ENCODE measurements around the gene YAP1.

Gene YAP1

GRCh38 chr11:102267609-102268008 lies 157.4 kb downstream of the YAP1 start:
- H3K4me2 ChIP-seq (ENCODE audit: insufficient read depth, low read length, poor library complexity, severe bottlenecking) = no peak overlapping the region
- H2BK12ac ChIP-seq (ENCODE audit: low read length) = no peak overlapping the region
- no peak overlapping the region for H3K27ac ChIP-seq (replicated peaks; ENCODE audit: low read length)
- no peaks in the 10 kb centered on the region for H3K79me1 ChIP-seq (ENCODE audit: low read depth, low read length)
- H2BK120ac ChIP-seq (ENCODE audit: low read depth, low read length) = no peak overlapping the region
- no peak overlapping the region for H2BK5ac ChIP-seq (ENCODE audit: low read length)
- no peak overlapping the region for H4K91ac ChIP-seq (ENCODE audit: low read depth, low read length, poor library complexity)
- H2AFZ ChIP-seq (ENCODE audit: low read length) = no peak overlapping the region
- no peak for DNase-seq (ENCODE audit: low spot score)
- H3K23ac ChIP-seq (ENCODE audit: low read depth, low read length, poor library complexity) = no peak overlapping the region
- WGBS, 2 donors (ENCODE audit: extremely low coverage in 2 of 2, insufficient read length in 2 of 2, insufficient replicate concordance in 1 of 2) = no CpG with 5 or more reads among the region's 5 CpGs
- no peak overlapping the region for H3K18ac ChIP-seq (ENCODE audit: low read length)
- no peak overlapping the region for H3K9ac ChIP-seq (ENCODE audit: low read depth, low read length, poor library complexity)
- peaks cover 0 to 6% of the 10 kb centered on the region in 2 donors for H3K4me1 ChIP-seq (ENCODE audit: control insufficient read depth in 2 of 2, insufficient read depth in 1 of 2, low read depth in 1 of 2, low read length in 2 of 2)
- H2BK15ac ChIP-seq (ENCODE audit: low read length) = no peak overlapping the region
- H2AK5ac ChIP-seq (ENCODE audit: low read depth, low read length) = no peak overlapping the region
- peaks cover 0 to 5% (median 0%) of the 10 kb centered on the region in 3 experiments for H3K27me3 ChIP-seq (ENCODE audit: control insufficient read depth in 3 of 3, insufficient read depth in 3 of 3, low read depth in 1 of 3, low read length in 3 of 3)
- H3K36me3 ChIP-seq (replicated peaks in 1 of 2; ENCODE audit: control insufficient read depth in 2 of 2, insufficient read depth in 2 of 2, low read length in 2 of 2) = no peaks in the 10 kb centered on the region
- no peak overlapping the region for H4K8ac ChIP-seq (ENCODE audit: low read depth, low read length)
- no peak overlapping the region for H3K14ac ChIP-seq (ENCODE audit: low read length)
- no peak overlapping the region for H3K4me3 ChIP-seq (ENCODE audit: low read length in 2 of 2)
- H3K4ac ChIP-seq (ENCODE audit: low read length) = no peak overlapping the region
- H3K9me3 ChIP-seq (replicated peaks in 1 of 2; ENCODE audit: control insufficient read depth in 2 of 2, insufficient read depth in 1 of 2, low read depth in 1 of 2, low read length in 2 of 2) = peaks cover 0 to 2% of the 10 kb centered on the region in 2 donors

- Histone ChIP-seq H3K9me3 (replicated peaks in 1 of 2; ENCODE audit: control insufficient read depth in 2 of 2, insufficient read depth in 1 of 2, low read depth in 1 of 2, low read length in 2 of 2) (peaks cover 0 to 2% of the 10 kb centered on the region in 2 donors), H2BK5ac (ENCODE audit: low read length) (no peak overlapping the region), H2BK12ac (ENCODE audit: low read length) (no peak overlapping the region), H3K4ac (ENCODE audit: low read length) (no peak overlapping the region), H4K8ac (ENCODE audit: low read depth, low read length) (no peak overlapping the region), H2BK15ac (ENCODE audit: low read length) (peak overlapping the region; percentile 24), H3K9ac (ENCODE audit: low read depth, low read length, poor library complexity) (no peak overlapping the region), H4K91ac (ENCODE audit: low read depth, low read length, poor library complexity) (no peak overlapping the region), H3K36me3 (replicated peaks in 1 of 2; ENCODE audit: control insufficient read depth in 2 of 2, insufficient read depth in 2 of 2, low read length in 2 of 2) (no peaks in the 10 kb centered on the region), H3K18ac (ENCODE audit: low read length) (peak overlapping the region; percentile 78), H3K27me3 (ENCODE audit: control insufficient read depth in 3 of 3, insufficient read depth in 3 of 3, low read depth in 1 of 3, low read length in 3 of 3) (peaks cover 0 to 5% (median 0%) of the 10 kb centered on the region in 3 experiments), H3K23ac (ENCODE audit: low read depth, low read length, poor library complexity) (peak overlapping the region; percentile 75), H3K27ac (replicated peaks; ENCODE audit: low read length) (no peak overlapping the region), H3K14ac (ENCODE audit: low read length) (no peak overlapping the region), H3K4me2 (ENCODE audit: insufficient read depth, low read length, poor library complexity, severe bottlenecking) (peak overlapping the region; percentile 71), H2BK120ac (ENCODE audit: low read depth, low read length) (peak overlapping the region; percentile 61), H2AK5ac (ENCODE audit: low read depth, low read length) (peak overlapping the region; percentile 2), H3K4me3 (ENCODE audit: low read length in 2 of 2) (peak overlapping the region in 1 of 2 donors; percentile 70), H2AFZ (ENCODE audit: low read length) (no peak overlapping the region), H3K4me1 (ENCODE audit: control insufficient read depth in 2 of 2, insufficient read depth in 1 of 2, low read depth in 1 of 2, low read length in 2 of 2) (peaks cover 0 to 6% of the 10 kb centered on the region in 2 donors), H3K79me1 (ENCODE audit: low read depth, low read length) (no peaks in the 10 kb centered on the region)
- WGBS, 2 donors (ENCODE audit: extremely low coverage in 2 of 2, insufficient read length in 2 of 2, insufficient replicate concordance in 1 of 2) = no CpG with 5 or more reads among the region's 39 CpGs
- peak; percentile 64 for DNase-seq (ENCODE audit: low spot score)
These were observed 158.1 kb downstream of the YAP1 start for GRCh38 chr11:102268083-102268984.

GRCh38 chr11:102268985-102269470 lies 158.8 kb downstream of the YAP1 start:
- Histone ChIP-seq H3K27ac (replicated peaks; ENCODE audit: low read length) (no peak overlapping the region), H3K14ac (ENCODE audit: low read length) (no peak overlapping the region), H3K18ac (ENCODE audit: low read length) (peak overlapping the region; percentile 13), H2BK5ac (ENCODE audit: low read length) (no peak overlapping the region), H3K27me3 (ENCODE audit: control insufficient read depth in 3 of 3, insufficient read depth in 3 of 3, low read depth in 1 of 3, low read length in 3 of 3) (peaks cover 0 to 5% (median 0%) of the 10 kb centered on the region in 3 experiments), H2AK5ac (ENCODE audit: low read depth, low read length) (no peak overlapping the region), H2BK12ac (ENCODE audit: low read length) (no peak overlapping the region), H2AFZ (ENCODE audit: low read length) (no peak overlapping the region), H3K79me1 (ENCODE audit: low read depth, low read length) (no peaks in the 10 kb centered on the region), H3K9me3 (replicated peaks in 1 of 2; ENCODE audit: control insufficient read depth in 2 of 2, insufficient read depth in 1 of 2, low read depth in 1 of 2, low read length in 2 of 2) (peaks cover 0 to 2% of the 10 kb centered on the region in 2 donors), H3K4ac (ENCODE audit: low read length) (no peak overlapping the region), H4K8ac (ENCODE audit: low read depth, low read length) (no peak overlapping the region), H3K4me3 (ENCODE audit: low read length in 2 of 2) (no peak overlapping the region), H3K4me1 (ENCODE audit: control insufficient read depth in 2 of 2, insufficient read depth in 1 of 2, low read depth in 1 of 2, low read length in 2 of 2) (peaks cover 0 to 6% of the 10 kb centered on the region in 2 donors), H2BK15ac (ENCODE audit: low read length) (no peak overlapping the region), H4K91ac (ENCODE audit: low read depth, low read length, poor library complexity) (no peak overlapping the region), H3K4me2 (ENCODE audit: insufficient read depth, low read length, poor library complexity, severe bottlenecking) (peak overlapping the region; percentile 30), H3K9ac (ENCODE audit: low read depth, low read length, poor library complexity) (no peak overlapping the region), H3K36me3 (replicated peaks in 1 of 2; ENCODE audit: control insufficient read depth in 2 of 2, insufficient read depth in 2 of 2, low read length in 2 of 2) (no peaks in the 10 kb centered on the region), H2BK120ac (ENCODE audit: low read depth, low read length) (no peak overlapping the region), H3K23ac (ENCODE audit: low read depth, low read length, poor library complexity) (no peak overlapping the region)
- no CpG with 5 or more reads among the region's 6 CpGs for WGBS, 2 donors (ENCODE audit: extremely low coverage in 2 of 2, insufficient read length in 2 of 2, insufficient replicate concordance in 1 of 2)
- no peak for DNase-seq (ENCODE audit: low spot score)

GRCh38 chr11:102269927-102270326 lies 159.7 kb downstream of the YAP1 start:
- no peak overlapping the region for H4K91ac ChIP-seq (ENCODE audit: low read depth, low read length, poor library complexity)
- no peak overlapping the region for H4K8ac ChIP-seq (ENCODE audit: low read depth, low read length)
- no peak overlapping the region for H3K4me3 ChIP-seq (ENCODE audit: low read length in 2 of 2)
- no peak overlapping the region for H3K27ac ChIP-seq (replicated peaks; ENCODE audit: low read length)
- H3K23ac ChIP-seq (ENCODE audit: low read depth, low read length, poor library complexity) = no peak overlapping the region
- no peak overlapping the region for H3K18ac ChIP-seq (ENCODE audit: low read length)
- H3K4me1 ChIP-seq (ENCODE audit: control insufficient read depth in 2 of 2, insufficient read depth in 1 of 2, low read depth in 1 of 2, low read length in 2 of 2) = peaks cover 0 to 6% of the 10 kb centered on the region in 2 donors
- no peak overlapping the region for H2BK5ac ChIP-seq (ENCODE audit: low read length)
- H3K4ac ChIP-seq (ENCODE audit: low read length) = no peak overlapping the region
- peaks cover 2 to 6% of the 10 kb centered on the region in 2 donors for H3K9me3 ChIP-seq (replicated peaks in 1 of 2; ENCODE audit: control insufficient read depth in 2 of 2, insufficient read depth in 1 of 2, low read depth in 1 of 2, low read length in 2 of 2)
- no peak for DNase-seq (ENCODE audit: low spot score)
- H3K9ac ChIP-seq (ENCODE audit: low read depth, low read length, poor library complexity) = no peak overlapping the region
- WGBS, 2 donors (ENCODE audit: extremely low coverage in 2 of 2, insufficient read length in 2 of 2, insufficient replicate concordance in 1 of 2) = no CpG with 5 or more reads among the region's 2 CpGs
- no peak overlapping the region for H2BK120ac ChIP-seq (ENCODE audit: low read depth, low read length)
- H2BK12ac ChIP-seq (ENCODE audit: low read length) = no peak overlapping the region
- H3K4me2 ChIP-seq (ENCODE audit: insufficient read depth, low read length, poor library complexity, severe bottlenecking) = no peak overlapping the region
- no peaks in the 10 kb centered on the region for H3K36me3 ChIP-seq (replicated peaks in 1 of 2; ENCODE audit: control insufficient read depth in 2 of 2, insufficient read depth in 2 of 2, low read length in 2 of 2)
- no peak overlapping the region for H3K14ac ChIP-seq (ENCODE audit: low read length)
- H3K79me1 ChIP-seq (ENCODE audit: low read depth, low read length) = no peaks in the 10 kb centered on the region
- peaks cover 0 to 5% (median 0%) of the 10 kb centered on the region in 3 experiments for H3K27me3 ChIP-seq (ENCODE audit: control insufficient read depth in 3 of 3, insufficient read depth in 3 of 3, low read depth in 1 of 3, low read length in 3 of 3)
- no peak overlapping the region for H2BK15ac ChIP-seq (ENCODE audit: low read length)
- H2AK5ac ChIP-seq (ENCODE audit: low read depth, low read length) = no peak overlapping the region
- H2AFZ ChIP-seq (ENCODE audit: low read length) = no peak overlapping the region
